K562 (cell line): ENCODE data around the gene CCDC34. TPM values are rescaled to one million over a fixed set of nuclear protein-coding genes. Genes with fewer than 3 reads are reported as not detected.

Source experiments
- CREM ChIP-seq: IDR thresholded peaks from 2 replicates; pipeline ENCODE4 v1.6.1; 2014; ENCODE audit warnings: antibody characterized with exemption, low read depth
- DPF2 ChIP-seq: fragments of 450-650 bp; IDR thresholded peaks from 2 replicates; pipeline ENCODE4 v1.6.1; 2016
- FOXJ3 ChIP-seq: sonication (generic); formaldehyde crosslinking; IDR thresholded peaks from 2 replicates; pipeline ENCODE4 v1.4.0; 2020; ENCODE audit warnings: mild to moderate bottlenecking, missing genetic modification reagents
- ILK ChIP-seq: fragments of 450-650 bp; IDR thresholded peaks from 2 replicates; pipeline ENCODE4 v1.6.1; 2016; ENCODE audit warnings: missing genetic modification characterization, low read depth, mild to moderate bottlenecking, missing compliant biosample characterization, moderate library complexity, borderline replicate concordance
- MYNN ChIP-seq, 2 experiments: sonication (generic); formaldehyde crosslinking in 1 of 2; IDR thresholded peaks; 2 replicates each; pipeline versions ENCODE4 v1.5.0 to v1.6.1; 2016 to 2020; ENCODE audit warnings: antibody characterized with exemption in 1 of 2, missing genetic modification reagents in 1 of 2
- POLR2G ChIP-seq: fragments of 200-400 bp; formaldehyde crosslinking; IDR thresholded peaks from 2 replicates; pipeline ENCODE4 v1.6.1; 2017; ENCODE audit warnings: low read depth, mild to moderate bottlenecking, antibody characterized with exemption, low read length, moderate library complexity
- TARDBP ChIP-seq: fragments of 450-650 bp; IDR thresholded peaks from 2 replicates; pipeline ENCODE4 v1.6.1; 2016
- U2AF2 ChIP-seq: fragments of 200-400 bp; formaldehyde crosslinking; optimal IDR thresholded peaks from 2 replicates; pipeline ENCODE3; 2017; ENCODE audit warnings: low read depth, mild to moderate bottlenecking, low read length
- polyA plus RNA-seq, 8 experiments: library from polyadenylated mRNA; depleted of rRNA in 4 of 8; stranded (reverse) in 5 of 8; unstranded in 3 of 8; fragments of >200 nt; fragmentation: Nextera tagmentation in 2 of 8; fragmentation: Illumina TruSeq in 1 of 8; extraction: Ambion mirVana in 2 of 8; extraction: Trizol in 1 of 8; gene quantifications; 2 replicates each; pipeline versions ENCODE4 v1.2.1 to v1.2.3, GENCODE V29; 2011 to 2014; ENCODE audit warnings: inconsistent platforms in 1 of 8, missing spikeins in 1 of 8
- total RNA-seq, 7 experiments: library from RNA; depleted of rRNA in 6 of 7; stranded (reverse); fragments of >200 nt in 6 of 7; fragmentation: Illumina TruSeq in 2 of 7; extraction: Trizol in 2 of 7; gene quantifications; 2 replicates each; pipeline versions ENCODE4 v1.2.1 to v1.2.3, GENCODE V29; 2011 to 2021; ENCODE audit warnings: low replicate concordance in 1 of 7
- TF ChIP-seq, protein P1 (sequence below): sonication (generic); formaldehyde crosslinking; IDR thresholded peaks from 2 replicates; pipeline ENCODE4 v1.8.0; 2022; ENCODE audit warnings: mild to moderate bottlenecking, missing genetic modification reagents
- TF ChIP-seq, protein P2 (sequence below): IDR thresholded peaks from 2 replicates; pipeline ENCODE4 v1.6.1; 2011; ENCODE audit not compliant: insufficient read length; ENCODE audit errors: extremely low read depth
- TF ChIP-seq, protein P3 (sequence below): fragments of 450-650 bp; IDR thresholded peaks from 2 replicates; pipeline ENCODE4 v1.6.1; 2016; ENCODE audit warnings: low read depth
- TF ChIP-seq, protein P4 (sequence below): sonication (generic); formaldehyde crosslinking; IDR thresholded peaks from 2 replicates; pipeline ENCODE4 v1.8.0; 2022; ENCODE audit warnings: mild to moderate bottlenecking, missing genetic modification reagents

Gene CCDC34
- total and polyA plus RNA-seq, 9 of the 15 experiments (the other 6 are each of a cell fraction or from before 2014, with no cell fraction given) = 6.2 to 42.0 (median 15.7) TPM

DNA sequence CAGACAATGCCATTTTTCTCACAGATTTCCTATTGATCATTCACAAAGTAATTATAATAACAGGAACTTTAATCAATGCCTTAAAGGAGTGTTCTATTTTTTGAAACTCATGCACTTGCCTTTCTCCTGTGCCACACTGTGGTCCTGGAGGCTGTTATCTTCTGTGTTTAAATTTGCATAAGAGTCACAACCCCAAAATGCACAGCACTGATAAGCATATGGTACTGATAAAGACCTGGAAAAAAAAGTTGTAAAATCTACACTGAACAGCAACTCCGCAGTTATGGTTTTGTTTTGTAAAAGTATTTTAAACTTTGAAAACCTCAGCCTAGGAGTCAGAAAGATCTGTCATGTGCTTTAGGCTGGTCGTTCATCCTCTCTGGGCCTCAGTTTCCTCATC, 9.1 kb upstream of the CCDC34 start (continued):
- TF ChIP-seq, protein P1, sequence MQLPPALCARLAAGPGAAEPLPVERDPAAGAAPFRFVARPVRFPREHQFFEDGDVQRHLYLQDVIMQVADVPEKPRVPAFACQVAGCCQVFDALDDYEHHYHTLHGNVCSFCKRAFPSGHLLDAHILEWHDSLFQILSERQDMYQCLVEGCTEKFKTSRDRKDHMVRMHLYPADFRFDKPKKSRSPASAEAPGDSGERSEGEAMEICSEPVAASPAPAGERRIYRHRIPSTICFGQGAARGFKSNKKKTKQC = no peak
- TF ChIP-seq U2AF2 = no peak
- no peak for TF ChIP-seq POLR2G
- TF ChIP-seq, protein P2, sequence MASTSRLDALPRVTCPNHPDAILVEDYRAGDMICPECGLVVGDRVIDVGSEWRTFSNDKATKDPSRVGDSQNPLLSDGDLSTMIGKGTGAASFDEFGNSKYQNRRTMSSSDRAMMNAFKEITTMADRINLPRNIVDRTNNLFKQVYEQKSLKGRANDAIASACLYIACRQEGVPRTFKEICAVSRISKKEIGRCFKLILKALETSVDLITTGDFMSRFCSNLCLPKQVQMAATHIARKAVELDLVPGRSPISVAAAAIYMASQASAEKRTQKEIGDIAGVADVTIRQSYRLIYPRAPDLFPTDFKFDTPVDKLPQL = no peak
- TF ChIP-seq ILK = no peak
- TF ChIP-seq FOXJ3 (CRISPR knock-in tag) = no peak
- TF ChIP-seq, protein P3, sequence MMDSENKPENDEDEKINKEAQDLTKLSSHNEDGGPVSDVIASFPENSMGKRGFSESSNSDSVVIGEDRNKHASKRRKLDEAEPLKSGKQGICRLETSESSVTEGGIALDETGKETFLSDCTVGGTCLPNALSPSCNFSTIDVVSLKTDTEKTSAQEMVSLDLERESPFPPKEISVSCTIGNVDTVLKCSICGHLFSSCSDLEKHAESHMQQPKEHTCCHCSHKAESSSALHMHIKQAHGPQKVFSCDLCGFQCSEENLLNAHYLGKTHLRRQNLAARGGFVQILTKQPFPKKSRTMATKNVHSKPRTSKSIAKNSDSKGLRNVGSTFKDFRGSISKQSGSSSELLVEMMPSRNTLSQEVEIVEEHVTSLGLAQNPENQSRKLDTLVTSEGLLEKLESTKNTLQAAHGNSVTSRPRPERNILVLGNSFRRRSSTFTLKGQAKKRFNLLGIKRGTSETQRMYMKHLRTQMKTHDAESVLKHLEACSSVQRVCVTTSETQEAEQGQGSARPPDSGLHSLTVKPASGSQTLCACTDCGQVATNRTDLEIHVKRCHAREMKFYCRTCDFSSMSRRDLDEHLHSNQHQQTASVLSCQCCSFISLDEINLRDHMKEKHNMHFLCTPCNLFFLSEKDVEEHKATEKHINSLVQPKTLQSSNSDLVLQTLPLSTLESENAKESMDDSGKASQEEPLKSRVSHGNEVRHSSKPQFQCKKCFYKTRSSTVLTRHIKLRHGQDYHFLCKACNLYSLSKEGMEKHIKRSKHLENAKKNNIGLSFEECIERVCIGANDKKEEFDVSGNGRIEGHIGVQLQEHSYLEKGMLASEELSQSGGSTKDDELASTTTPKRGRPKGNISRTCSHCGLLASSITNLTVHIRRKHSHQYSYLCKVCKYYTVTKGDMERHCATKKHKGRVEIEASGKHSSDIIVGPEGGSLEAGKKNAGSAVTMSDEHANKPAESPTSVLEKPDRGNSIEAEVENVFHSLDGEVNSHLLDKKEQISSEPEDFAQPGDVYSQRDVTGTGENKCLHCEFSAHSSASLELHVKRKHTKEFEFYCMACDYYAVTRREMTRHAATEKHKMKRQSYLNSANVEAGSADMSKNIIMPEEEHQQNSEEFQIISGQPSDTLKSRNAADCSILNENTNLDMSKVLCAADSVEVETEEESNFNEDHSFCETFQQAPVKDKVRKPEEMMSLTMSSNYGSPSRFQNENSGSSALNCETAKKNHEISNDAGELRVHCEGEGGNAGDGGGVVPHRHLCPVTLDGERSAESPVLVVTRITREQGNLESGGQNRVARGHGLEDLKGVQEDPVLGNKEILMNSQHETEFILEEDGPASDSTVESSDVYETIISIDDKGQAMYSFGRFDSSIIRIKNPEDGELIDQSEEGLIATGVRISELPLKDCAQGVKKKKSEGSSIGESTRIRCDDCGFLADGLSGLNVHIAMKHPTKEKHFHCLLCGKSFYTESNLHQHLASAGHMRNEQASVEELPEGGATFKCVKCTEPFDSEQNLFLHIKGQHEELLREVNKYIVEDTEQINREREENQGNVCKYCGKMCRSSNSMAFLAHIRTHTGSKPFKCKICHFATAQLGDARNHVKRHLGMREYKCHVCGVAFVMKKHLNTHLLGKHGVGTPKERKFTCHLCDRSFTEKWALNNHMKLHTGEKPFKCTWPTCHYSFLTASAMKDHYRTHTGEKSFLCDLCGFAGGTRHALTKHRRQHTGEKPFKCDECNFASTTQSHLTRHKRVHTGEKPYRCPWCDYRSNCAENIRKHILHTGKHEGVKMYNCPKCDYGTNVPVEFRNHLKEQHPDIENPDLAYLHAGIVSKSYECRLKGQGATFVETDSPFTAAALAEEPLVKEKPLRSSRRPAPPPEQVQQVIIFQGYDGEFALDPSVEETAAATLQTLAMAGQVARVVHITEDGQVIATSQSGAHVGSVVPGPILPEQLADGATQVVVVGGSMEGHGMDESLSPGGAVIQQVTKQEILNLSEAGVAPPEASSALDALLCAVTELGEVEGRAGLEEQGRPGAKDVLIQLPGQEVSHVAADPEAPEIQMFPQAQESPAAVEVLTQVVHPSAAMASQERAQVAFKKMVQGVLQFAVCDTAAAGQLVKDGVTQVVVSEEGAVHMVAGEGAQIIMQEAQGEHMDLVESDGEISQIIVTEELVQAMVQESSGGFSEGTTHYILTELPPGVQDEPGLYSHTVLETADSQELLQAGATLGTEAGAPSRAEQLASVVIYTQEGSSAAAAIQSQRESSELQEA = no peak
- 0 out of 2 replicates have a peak, but pooled peaks have one; percentile 47 for TF ChIP-seq MYNN (IDR thresholded peaks at IDR 0.05)
- TF ChIP-seq MYNN (CRISPR knock-in tag; IDR thresholded peaks at IDR 0.05) = no peak
- TF ChIP-seq TARDBP = no peak
- TF ChIP-seq, protein P4, sequence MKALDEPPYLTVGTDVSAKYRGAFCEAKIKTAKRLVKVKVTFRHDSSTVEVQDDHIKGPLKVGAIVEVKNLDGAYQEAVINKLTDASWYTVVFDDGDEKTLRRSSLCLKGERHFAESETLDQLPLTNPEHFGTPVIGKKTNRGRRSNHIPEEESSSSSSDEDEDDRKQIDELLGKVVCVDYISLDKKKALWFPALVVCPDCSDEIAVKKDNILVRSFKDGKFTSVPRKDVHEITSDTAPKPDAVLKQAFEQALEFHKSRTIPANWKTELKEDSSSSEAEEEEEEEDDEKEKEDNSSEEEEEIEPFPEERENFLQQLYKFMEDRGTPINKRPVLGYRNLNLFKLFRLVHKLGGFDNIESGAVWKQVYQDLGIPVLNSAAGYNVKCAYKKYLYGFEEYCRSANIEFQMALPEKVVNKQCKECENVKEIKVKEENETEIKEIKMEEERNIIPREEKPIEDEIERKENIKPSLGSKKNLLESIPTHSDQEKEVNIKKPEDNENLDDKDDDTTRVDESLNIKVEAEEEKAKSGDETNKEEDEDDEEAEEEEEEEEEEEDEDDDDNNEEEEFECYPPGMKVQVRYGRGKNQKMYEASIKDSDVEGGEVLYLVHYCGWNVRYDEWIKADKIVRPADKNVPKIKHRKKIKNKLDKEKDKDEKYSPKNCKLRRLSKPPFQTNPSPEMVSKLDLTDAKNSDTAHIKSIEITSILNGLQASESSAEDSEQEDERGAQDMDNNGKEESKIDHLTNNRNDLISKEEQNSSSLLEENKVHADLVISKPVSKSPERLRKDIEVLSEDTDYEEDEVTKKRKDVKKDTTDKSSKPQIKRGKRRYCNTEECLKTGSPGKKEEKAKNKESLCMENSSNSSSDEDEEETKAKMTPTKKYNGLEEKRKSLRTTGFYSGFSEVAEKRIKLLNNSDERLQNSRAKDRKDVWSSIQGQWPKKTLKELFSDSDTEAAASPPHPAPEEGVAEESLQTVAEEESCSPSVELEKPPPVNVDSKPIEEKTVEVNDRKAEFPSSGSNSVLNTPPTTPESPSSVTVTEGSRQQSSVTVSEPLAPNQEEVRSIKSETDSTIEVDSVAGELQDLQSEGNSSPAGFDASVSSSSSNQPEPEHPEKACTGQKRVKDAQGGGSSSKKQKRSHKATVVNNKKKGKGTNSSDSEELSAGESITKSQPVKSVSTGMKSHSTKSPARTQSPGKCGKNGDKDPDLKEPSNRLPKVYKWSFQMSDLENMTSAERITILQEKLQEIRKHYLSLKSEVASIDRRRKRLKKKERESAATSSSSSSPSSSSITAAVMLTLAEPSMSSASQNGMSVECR (CRISPR knock-in tag) = no peak
- TF ChIP-seq CREM = peak; percentile 62; the same call in 1 of the 2 replicates
- TF ChIP-seq DPF2 = peak; percentile 93
